ENCODE measurements around the gene FOXP1. TPM values are rescaled to one million over a fixed set of nuclear protein-coding genes. Genes with fewer than 3 reads are reported as not detected.
"Not testable (repeated sequence)": the region's sequence is repeated elsewhere in the genome, so short reads cannot be mapped to it uniquely, and the experiment has no call there.

FOXP1 gene
- total RNA-seq, 2 experiments from 2014 or later = 493 to 508 TPM

DNA sequence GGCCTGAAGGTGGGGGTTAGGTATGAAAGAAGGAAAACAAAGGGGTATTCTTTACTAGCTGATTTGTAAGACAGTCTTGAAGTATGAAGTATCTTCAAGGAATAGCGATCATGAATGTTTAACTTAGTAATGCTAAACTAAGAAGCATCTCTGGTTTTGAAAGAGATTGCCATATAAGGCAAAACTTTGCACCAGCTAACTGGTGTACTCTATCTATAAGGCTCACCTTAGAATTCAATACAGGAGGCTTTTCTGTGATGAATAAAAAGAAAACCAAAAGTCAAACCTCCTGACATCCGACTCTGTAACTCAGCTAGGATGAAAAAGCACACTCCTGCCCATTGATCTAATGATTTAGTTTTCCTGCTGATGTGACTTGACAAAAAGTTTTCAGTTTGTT lies 54.7 kb downstream of the FOXP1 start:
- H3K27me3 Mint-ChIP-seq = no peaks in the 10 kb centered on the region
- TF ChIP-seq, protein P1, sequence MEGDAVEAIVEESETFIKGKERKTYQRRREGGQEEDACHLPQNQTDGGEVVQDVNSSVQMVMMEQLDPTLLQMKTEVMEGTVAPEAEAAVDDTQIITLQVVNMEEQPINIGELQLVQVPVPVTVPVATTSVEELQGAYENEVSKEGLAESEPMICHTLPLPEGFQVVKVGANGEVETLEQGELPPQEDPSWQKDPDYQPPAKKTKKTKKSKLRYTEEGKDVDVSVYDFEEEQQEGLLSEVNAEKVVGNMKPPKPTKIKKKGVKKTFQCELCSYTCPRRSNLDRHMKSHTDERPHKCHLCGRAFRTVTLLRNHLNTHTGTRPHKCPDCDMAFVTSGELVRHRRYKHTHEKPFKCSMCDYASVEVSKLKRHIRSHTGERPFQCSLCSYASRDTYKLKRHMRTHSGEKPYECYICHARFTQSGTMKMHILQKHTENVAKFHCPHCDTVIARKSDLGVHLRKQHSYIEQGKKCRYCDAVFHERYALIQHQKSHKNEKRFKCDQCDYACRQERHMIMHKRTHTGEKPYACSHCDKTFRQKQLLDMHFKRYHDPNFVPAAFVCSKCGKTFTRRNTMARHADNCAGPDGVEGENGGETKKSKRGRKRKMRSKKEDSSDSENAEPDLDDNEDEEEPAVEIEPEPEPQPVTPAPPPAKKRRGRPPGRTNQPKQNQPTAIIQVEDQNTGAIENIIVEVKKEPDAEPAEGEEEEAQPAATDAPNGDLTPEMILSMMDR (IDR thresholded peaks at IDR 0.05) = no peak
- CTCF ChIA-PET = interaction anchor here (1.3 kb wide), 1 partner anchor 20 kb away, joined by 5 read pairs; no protein-coding TSS in a partner anchor
- H3K4me3 ChIP-seq (ENCODE audit: low read length) = no peak overlapping the region
- no peak overlapping the region for H3K4me3 Mint-ChIP-seq
- H3K9me3 ChIP-seq (ENCODE audit: control insufficient read depth in 1 of 2, insufficient read depth in 1 of 2, low read length in 2 of 2) = no peaks in the 10 kb centered on the region
- no peaks in the 10 kb centered on the region for H3K27me3 ChIP-seq (ENCODE audit: control insufficient read depth in 1 of 2, insufficient read depth in 2 of 2, low read length in 2 of 2)
- no peak overlapping the region for H3K27ac ChIP-seq (ENCODE audit: low read depth in 1 of 2, low read length in 2 of 2)
- POLR2A ChIA-PET = interaction anchor here (0.8 kb wide), 1 partner anchor 397 kb away, joined by 4 read pairs; no protein-coding TSS in a partner anchor
- no peak for DNase-seq
- no peaks in the 10 kb centered on the region for H3K36me3 ChIP-seq (ENCODE audit: insufficient read depth, low read length)
- H3K27ac Mint-ChIP-seq = no peak overlapping the region
- peaks cover 4% of the 10 kb centered on the region for H3K4me1 ChIP-seq (ENCODE audit: insufficient read depth, low read length)
- no peaks in the 10 kb centered on the region for H3K9me3 Mint-ChIP-seq
- H3K4me1 Mint-ChIP-seq (ENCODE audit: low read depth) = peaks cover 30% of the 10 kb centered on the region
- intact Hi-C loops (cut with DNase I, micrococcal nuclease) = no loop called here
- H3K36me3 Mint-ChIP-seq (ENCODE audit: low read depth) = no peaks in the 10 kb centered on the region
- ATAC-seq (ENCODE audit: poor library complexity) = no peak

DNA sequence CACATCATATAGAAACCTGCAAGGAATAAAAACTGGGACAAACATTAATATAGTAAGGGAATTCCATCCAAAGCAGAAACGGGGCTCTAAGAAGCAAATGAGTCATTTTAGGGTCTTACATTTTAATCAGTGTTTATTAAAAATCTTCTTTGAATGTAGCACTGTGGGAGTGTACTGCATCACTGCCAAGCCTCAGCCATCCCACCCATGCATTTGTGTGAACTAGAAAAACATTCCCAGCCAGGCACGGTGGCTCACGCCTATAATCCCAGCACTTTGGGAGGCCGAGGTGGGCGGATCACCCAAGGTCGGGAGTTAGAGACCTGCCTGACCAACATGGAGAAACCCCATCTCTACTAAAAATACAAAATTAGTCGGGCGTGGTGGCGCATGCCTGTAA lies 57.1 kb downstream of the FOXP1 start:
- DNase-seq; H3K4me1 ChIP-seq (ENCODE audit: insufficient read depth, low read length); H3K27ac Mint-ChIP-seq; ATAC-seq (ENCODE audit: poor library complexity); CTCF ChIA-PET; H3K9me3 Mint-ChIP-seq; H3K36me3 ChIP-seq (ENCODE audit: insufficient read depth, low read length); H3K27me3 ChIP-seq (ENCODE audit: control insufficient read depth in 1 of 2, insufficient read depth in 2 of 2, low read length in 2 of 2); H3K9me3 ChIP-seq (ENCODE audit: control insufficient read depth in 1 of 2, insufficient read depth in 1 of 2, low read length in 2 of 2); H3K4me3 ChIP-seq (ENCODE audit: low read length); H3K36me3 Mint-ChIP-seq (ENCODE audit: low read depth); intact Hi-C loops (cut with DNase I, micrococcal nuclease); H3K4me3 Mint-ChIP-seq; H3K27me3 Mint-ChIP-seq; H3K27ac ChIP-seq (ENCODE audit: low read depth in 1 of 2, low read length in 2 of 2); POLR2A ChIA-PET: not testable (repeated sequence)
- H3K4me1 Mint-ChIP-seq (ENCODE audit: low read depth) = peaks cover 30% of the 10 kb centered on the region

DNA sequence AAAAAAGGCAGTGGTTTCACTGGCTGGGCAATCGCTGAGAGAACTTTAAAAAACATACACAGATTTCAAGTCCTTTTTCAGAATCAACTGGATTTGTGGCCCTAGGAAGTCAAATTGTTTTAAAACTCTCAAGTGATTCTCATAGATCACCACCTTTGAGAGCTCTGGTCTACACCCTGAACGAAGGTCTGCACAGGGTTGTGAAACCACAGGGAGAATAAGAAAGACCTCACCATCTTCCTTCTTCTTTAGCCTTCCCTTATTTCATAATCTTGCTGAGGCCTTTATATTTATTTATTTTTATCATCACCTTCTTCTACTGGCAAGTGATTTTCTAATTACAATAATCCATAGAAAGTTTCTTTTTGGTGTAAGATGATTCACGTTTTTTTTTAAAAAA lies 58.1 kb downstream of the FOXP1 start:
- Histone ChIP-seq H3K27ac (ENCODE audit: low read depth in 1 of 2, low read length in 2 of 2) (no peak overlapping the region), H3K4me1 (ENCODE audit: insufficient read depth, low read length) (peaks cover 4% of the 10 kb centered on the region), H3K4me3 (ENCODE audit: low read length) (no peak overlapping the region), H3K36me3 (ENCODE audit: insufficient read depth, low read length) (peaks cover 4% of the 10 kb centered on the region), H3K27me3 (ENCODE audit: control insufficient read depth in 1 of 2, insufficient read depth in 2 of 2, low read length in 2 of 2) (no peaks in the 10 kb centered on the region), H3K9me3 (ENCODE audit: control insufficient read depth in 1 of 2, insufficient read depth in 1 of 2, low read length in 2 of 2) (no peaks in the 10 kb centered on the region)
- ATAC-seq (ENCODE audit: poor library complexity) = no peak
- no peaks in the 10 kb centered on the region for H3K9me3 Mint-ChIP-seq
- intact Hi-C loops (cut with DNase I, micrococcal nuclease) = no loop called here
- H3K36me3 Mint-ChIP-seq (ENCODE audit: low read depth) = peaks cover 4% of the 10 kb centered on the region
- ChIA-PET POLR2A (no interaction called here), CTCF (interaction anchor here (1.2 kb wide), 1 partner anchor 13 kb away, joined by 3 read pairs; no protein-coding TSS in a partner anchor)
- H3K27ac Mint-ChIP-seq = no peak overlapping the region
- H3K27me3 Mint-ChIP-seq = no peaks in the 10 kb centered on the region
- no peak overlapping the region for H3K4me3 Mint-ChIP-seq
- TF ChIP-seq, protein P1 (IDR thresholded peaks at IDR 0.05) = no peak
- DNase-seq = no peak
- H3K4me1 Mint-ChIP-seq (ENCODE audit: low read depth) = peaks cover 30% of the 10 kb centered on the region

GRCh38 chr3:71524672-71525071 lies 58.9 kb downstream of the FOXP1 start:
- ChIA-PET POLR2A (no interaction called here), CTCF (interaction anchor here (1.2 kb wide), 1 partner anchor 12 kb away, joined by 3 read pairs; no protein-coding TSS in a partner anchor)
- no peak for ATAC-seq (ENCODE audit: poor library complexity)
- intact Hi-C loops (cut with DNase I, micrococcal nuclease) = no loop called here
- peaks cover 4% of the 10 kb centered on the region for H3K4me1 ChIP-seq (ENCODE audit: insufficient read depth, low read length)
- DNase-seq = no peak
- H3K9me3 Mint-ChIP-seq = no peaks in the 10 kb centered on the region
- H3K4me1 Mint-ChIP-seq (ENCODE audit: low read depth) = peaks cover 25% of the 10 kb centered on the region
- no peaks in the 10 kb centered on the region for H3K27me3 ChIP-seq (ENCODE audit: control insufficient read depth in 1 of 2, insufficient read depth in 2 of 2, low read length in 2 of 2)
- H3K27ac ChIP-seq (ENCODE audit: low read depth in 1 of 2, low read length in 2 of 2) = no peak overlapping the region
- H3K36me3 ChIP-seq (ENCODE audit: insufficient read depth, low read length) = peaks cover 4% of the 10 kb centered on the region
- H3K9me3 ChIP-seq (ENCODE audit: control insufficient read depth in 1 of 2, insufficient read depth in 1 of 2, low read length in 2 of 2) = no peaks in the 10 kb centered on the region
- H3K4me3 ChIP-seq (ENCODE audit: low read length) = no peak overlapping the region
- H3K27ac Mint-ChIP-seq = no peak overlapping the region
- no peaks in the 10 kb centered on the region for H3K27me3 Mint-ChIP-seq
- TF ChIP-seq, protein P1 (IDR thresholded peaks at IDR 0.05) = no peak
- H3K4me3 Mint-ChIP-seq = no peak overlapping the region
- peaks cover 4% of the 10 kb centered on the region for H3K36me3 Mint-ChIP-seq (ENCODE audit: low read depth)
